HUES64 (cell line): Measurements from ENCODE around the gene EPB41L5.

ENCODE experiments used
- H3K27ac ChIP-seq: 2 replicates; pipeline ENCODE4 v1.7.0; 2013; ENCODE audit warnings: low read depth, low read length, inconsistent platforms
- H3K27me3 ChIP-seq: 2 replicates; pipeline ENCODE4 v1.6.1; 2013; ENCODE audit warnings: mild to moderate bottlenecking, low read length; ENCODE audit not compliant: insufficient read depth
- H3K36me3 ChIP-seq: 2 replicates; pipeline ENCODE4 v1.6.1; 2013; ENCODE audit warnings: mild to moderate bottlenecking, low read length; ENCODE audit not compliant: insufficient read depth
- H3K4me1 ChIP-seq: 2 replicates; pipeline ENCODE4 v1.6.1; 2013; ENCODE audit warnings: mild to moderate bottlenecking, low read length, moderate library complexity; ENCODE audit not compliant: insufficient read depth
- H3K4me3 ChIP-seq: 2 replicates; pipeline ENCODE4 v1.5.1; 2013; ENCODE audit warnings: mild to moderate bottlenecking, low read length, moderate library complexity
- H3K9ac ChIP-seq: 2 replicates; pipeline ENCODE4 v1.6.1; 2013; ENCODE audit warnings: mild to moderate bottlenecking, low read depth, low read length
- H3K9me3 ChIP-seq: 2 replicates; pipeline ENCODE4 v1.6.1; 2013; ENCODE audit warnings: low read depth, low read length; ENCODE audit not compliant: insufficient read depth
- WGBS: fragments of 150-250, 120-280 bp; methylation state at CpG from one replicate; pipeline ENCODE4 v1.1.7; 2013; ENCODE audit warnings: missing lambda C conversion rate; 5-methylcytosine and 5-hydroxymethylcytosine counted together

Gene EPB41L5

DNA sequence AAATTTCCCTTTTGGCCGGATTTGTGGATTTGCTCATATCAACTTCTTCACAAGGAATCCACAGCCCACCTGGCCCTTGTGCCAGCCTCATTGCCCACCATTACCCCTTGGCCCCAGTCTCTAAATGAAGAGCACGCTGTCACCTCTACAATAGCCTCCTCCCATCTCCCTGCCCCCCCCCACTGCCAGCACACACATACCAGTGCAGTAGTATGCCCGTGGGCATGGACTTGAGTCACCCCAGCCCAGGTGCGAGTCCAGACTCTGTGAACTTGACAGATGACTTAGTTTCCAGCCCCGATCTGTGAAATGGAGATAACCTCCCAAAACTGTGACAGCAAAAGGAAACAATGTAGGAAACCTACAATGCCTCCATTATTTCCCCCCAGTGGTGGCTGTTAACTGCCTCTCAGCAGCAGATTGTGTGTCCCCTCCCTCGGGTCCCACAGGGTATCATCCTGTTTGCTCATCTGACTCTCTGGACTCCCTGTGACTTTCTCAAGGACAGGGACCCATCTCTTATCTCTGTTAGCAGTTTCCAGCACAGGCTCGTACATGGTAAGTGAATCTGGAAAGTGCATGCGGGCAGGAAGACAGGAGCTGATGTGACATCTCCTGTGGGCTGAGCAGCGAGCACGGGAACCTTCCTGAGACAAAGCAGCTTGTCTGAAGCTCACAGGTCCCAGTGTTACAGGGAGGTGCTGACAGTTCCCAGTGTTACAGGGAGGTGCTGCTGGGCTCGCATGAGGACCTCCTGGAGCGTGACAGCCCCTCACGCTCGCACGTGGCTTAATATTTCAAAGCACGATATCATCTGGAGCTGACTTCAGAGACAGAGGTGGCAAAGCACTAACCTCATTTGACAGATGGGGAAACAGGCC, 214.5 kb downstream of the EPB41L5 start:
- peaks cover 40% of the 10 kb centered on the region for H3K27me3 ChIP-seq
- H3K9me3 ChIP-seq = peaks cover 4% of the 10 kb centered on the region
- WGBS = 85% methylated on average over 16 of the region's 16 CpGs
- no peak overlapping the region for H3K27ac ChIP-seq
- H3K4me1 ChIP-seq = no peaks in the 10 kb centered on the region
- H3K9ac ChIP-seq = no peak overlapping the region
- H3K4me3 ChIP-seq = no peak overlapping the region
- peaks cover 3% of the 10 kb centered on the region; the same call in 1 of the 2 replicates for H3K36me3 ChIP-seq

GRCh38 chr2:120228503-120228902, 215.6 kb downstream of the EPB41L5 start:
- H3K9me3 ChIP-seq = no peaks in the 10 kb centered on the region
- H3K4me3 ChIP-seq = no peak overlapping the region
- no peaks in the 10 kb centered on the region for H3K4me1 ChIP-seq
- 83% methylated on average over 5 of the region's 5 CpGs for WGBS
- no peak overlapping the region for H3K27ac ChIP-seq
- no peaks in the 10 kb centered on the region for H3K36me3 ChIP-seq
- H3K27me3 ChIP-seq = peaks cover 32% of the 10 kb centered on the region
- no peak overlapping the region for H3K9ac ChIP-seq
